UCSD-AML1 (cell line): ENCODE results near the gene ZG16B.

Experiments
- DNase-seq: peaks from one replicate; lab custom pipeline; 2025; ENCODE audit not compliant: unreplicated experiment; lab: John Stamatoyannopoulos, UW

Gene ZG16B

DNA sequence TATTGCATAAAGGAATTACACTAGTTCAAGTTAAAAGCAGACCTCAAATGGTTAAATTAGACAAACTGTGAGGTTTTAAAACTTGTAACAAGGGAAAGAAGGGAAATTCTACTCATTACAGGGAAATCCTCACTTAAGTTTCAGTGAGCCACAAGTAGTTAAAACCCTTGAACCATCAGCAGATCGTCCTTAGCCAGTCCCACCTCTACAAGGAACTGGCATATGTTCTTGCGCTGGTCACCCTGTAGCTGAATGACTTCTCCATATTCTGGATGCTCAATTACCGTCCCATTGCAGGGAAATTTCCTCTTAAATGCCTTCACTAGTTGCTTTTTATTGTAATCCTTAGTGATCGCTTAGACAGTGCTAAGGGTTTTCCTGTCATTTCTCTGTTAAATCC is 7.6 kb upstream of the ZG16B start:
- DNase-seq, result no peak

DNA sequence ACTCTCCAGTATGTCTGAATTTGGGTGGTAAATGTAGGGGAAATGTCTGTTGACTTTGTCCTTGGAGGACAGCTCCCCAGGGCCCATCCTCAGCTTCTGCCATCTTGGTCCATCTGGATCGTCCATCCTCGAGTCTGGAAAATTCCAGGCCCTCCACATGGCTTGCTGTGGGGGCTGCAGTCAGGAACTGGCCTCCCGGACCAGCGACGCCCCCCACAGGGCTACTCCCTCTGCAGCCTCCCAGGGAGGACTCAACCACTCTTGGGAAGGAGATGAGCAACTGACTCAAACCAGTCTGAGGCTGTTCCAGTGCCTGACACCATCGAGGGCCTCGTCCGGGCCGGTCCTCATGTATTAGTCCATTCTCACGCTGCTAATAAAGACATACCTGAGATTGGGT is 5.5 kb upstream of the ZG16B start:
- no peak for DNase-seq

DNA sequence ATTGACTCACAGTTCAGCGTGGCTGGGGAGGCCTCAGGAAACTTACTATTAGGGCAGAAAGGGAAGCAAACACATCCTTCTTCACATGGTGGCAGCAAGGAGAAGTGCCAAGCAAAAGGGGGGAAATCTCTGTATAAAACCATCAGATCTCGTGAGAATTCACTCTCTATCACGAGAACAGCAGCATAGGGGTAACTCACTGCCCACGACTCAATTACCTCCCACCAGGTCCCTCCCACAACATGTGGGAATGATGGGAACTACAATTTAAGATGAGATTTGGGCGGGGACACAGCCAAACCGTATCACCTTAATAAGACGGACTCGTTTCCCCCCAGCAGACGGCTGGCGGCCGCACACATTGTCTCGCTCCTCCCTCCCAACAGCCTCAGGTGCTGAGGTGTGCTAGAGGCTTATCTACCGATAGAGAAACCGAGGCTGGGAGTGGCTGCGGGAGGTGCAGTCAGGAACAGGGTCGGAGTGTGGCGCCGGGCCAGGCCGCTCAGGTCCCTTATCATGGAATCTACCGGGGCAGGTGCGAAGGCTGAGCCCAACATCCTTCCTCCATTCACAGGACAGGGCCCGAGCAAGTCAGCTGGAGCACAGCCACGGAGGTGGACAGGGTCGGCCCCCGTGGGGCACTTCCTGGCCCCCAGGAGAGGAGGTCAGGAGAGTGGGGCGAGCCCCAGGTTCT is 4.9 kb upstream of the ZG16B start:
- no peak for DNase-seq

DNA sequence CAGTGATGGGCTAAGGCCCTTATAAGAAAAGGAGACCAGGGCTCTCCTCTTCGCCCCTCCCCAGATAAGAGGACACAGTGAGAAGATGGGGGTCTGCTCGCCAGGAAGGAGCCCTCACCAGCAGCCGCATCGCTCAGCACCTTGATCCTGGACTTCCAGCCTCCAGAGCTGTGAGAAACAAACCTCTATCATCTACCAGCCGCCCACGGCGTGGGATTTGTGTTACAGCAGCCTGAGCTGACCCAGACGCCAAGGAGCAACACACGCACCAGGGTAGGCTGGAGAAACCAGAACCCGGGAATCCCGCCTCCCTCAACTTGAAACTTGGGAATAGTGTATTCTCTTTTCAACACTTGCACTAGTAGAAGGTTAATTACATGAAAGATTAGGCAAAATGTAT is 4.2 kb upstream of the ZG16B start:
- DNase-seq, result no peak

DNA sequence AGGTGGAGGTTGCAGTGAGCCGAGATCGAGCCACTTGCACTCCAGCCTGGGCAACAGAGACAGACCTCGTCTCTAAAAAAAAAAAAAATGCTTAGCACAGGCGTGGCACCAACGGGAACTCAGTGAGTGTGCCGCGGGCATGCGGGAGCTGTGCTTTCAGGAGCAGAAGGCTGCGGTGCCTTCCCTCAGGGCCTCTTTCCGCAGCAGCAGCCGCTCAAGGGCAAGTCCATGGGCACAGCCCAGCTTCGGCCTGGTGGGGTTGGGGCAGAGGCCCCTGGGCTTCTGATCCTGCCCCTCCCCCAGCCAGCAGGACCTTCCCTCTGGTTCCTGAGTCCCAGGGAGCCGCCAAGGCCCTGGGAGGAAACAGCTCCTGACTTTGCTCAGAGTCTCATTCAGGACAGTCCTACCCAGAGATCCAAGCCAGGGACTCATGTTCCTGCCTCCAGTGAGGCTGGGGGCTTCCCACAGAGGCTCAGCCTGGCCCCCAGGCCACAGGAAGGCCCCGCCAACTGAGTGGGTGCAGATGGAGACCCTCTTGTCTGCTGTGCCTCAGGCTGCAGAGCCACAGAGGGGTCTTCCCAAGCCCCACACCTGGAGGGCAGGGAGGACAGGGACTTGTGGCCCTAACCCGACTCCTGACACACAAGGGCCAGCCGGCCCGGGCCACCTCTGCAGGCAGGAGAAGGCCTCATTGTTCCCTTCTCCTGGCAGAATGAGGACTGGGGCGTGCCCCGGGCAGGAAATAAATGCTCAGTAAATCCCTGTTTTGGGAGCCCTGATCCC is 3.3 kb upstream of the ZG16B start:
- no peak for DNase-seq

DNA sequence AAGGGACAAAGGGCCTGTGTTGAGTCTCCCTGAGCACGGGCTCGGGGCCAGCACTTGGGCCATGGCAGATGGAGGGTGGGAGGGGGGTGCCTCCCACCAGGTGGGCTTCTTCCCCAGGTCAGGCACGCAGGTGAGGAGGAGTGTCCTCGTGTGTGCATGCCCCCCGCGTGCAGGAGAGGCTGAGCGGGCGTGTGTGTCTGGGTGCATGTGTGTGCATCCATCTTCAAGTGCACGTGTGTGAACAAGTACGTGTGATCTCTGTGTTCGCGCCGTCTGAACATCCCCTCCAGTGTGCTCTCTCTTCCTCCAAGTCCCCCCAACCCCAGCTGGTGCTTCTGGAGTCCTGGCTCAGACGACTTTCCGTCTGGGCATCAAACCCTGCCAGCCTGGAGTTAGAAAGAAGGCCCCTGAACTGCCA is 2.7 kb upstream of the ZG16B start:
- DNase-seq, result no peak

DNA sequence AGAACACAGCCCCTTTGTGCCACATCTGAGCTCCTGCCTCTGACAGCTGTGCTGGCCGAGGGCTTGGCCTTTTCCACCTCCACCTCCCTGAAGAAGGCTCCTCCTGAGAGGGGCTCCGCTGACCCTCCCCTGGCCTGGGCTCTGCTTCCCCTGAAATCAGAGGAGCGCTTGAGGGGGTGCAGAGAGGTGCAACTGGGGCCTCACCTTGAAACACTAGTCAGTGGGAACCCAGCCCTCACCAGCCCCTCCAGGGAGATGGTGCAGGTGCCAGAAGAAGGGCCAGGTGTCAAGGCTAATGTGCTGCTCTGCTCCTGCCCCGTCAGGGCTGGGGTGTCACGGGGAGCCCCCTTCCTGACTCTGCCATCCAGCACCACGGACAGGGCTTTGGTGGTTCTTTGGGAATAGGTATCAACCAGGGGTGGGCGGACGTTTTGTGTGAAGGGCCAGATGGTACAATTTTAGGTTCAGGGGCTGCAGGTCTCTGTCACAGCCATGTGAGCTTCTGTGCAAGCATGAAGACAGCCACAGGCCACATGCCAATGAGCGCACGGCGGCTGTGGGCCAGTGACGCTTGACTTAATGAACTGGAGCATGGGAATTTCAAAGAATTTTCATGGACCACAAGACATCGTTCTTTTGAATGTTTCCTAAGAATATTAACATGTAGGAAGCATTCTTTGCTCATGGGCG is 2.1 kb upstream of the ZG16B start:
- DNase-seq, result no peak

DNA sequence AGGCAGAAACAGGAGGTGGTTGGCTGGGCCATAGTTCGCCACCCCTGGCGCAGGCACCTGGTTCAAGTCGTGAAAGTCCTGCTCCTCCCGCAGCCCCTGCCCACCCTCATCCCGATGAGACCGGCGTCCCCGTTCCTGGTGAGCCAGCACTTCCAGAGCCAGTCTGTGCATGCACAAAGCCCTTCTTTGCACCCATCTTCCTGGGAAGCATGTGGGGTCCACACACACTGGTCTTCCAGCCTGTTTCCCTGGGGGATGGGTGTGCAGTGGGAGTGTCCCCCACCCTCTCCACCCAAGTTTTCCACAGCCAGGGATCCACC is 1.6 kb upstream of the ZG16B start:
- no peak for DNase-seq

DNA sequence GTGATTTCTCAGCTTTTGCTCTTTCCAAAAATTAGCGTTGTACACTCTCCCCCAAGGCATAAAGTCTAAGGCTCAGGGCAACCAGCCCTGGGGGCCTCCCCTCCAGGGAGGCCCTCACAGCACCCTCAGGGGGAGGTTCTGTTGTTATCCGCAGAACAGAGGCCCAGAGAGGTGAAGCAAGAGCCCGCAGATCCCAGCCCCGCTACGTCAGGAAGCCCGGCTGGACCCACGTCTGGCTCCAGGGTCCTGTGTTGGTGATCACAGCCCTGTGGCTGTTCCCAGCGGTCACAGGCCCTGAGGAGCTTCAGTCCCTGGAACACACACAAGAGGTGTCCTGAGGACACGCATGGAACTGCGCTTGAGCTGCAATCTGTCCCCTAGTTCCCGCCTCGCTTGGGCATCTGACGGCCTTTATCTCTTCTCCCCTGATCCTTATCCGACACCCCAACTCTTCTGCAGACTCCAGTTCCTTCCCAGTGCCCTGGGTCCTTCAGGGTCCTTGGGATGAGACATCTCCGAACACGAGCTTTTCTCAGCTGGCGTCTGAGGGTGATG is 1.1 kb upstream of the ZG16B start:
- no peak for DNase-seq

DNA sequence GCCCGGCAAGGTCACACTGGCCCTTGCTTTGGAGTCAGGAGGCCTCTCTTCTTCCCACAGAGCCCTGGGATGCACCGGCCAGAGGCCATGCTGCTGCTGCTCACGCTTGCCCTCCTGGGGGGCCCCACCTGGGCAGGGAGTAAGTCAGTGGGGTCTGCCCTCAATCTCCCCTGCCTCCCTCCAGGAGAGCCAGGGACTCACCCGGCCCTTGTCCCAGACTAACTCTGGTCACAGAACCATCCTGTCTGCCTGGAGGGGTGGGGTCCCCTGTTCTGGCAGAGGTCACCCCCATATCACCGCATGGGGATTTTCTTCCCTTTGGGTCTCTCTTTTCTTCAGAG is 222 bp downstream of the ZG16B start:
- DNase-seq, result no peak

DNA sequence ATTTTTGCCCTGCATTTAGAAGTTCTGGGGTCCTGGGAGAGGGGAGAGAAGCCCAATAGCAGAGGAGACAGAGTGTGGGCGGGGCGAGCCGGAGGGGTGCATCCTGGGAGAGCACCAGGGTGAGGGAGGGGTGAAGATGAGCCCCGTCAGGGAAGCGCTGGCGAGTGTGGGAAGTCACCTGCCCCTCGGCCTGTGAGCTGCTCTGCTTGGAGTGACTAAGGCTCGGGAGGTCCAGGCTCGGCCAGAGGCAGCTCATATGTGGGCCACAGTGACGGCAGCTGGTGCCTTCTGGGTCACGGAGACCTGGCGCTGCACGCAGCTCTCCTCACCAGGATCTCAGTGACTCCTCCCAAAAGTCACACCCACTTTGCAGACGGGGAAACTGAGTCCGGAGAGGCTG is 1.1 kb downstream of the ZG16B start:
- DNase-seq, result no peak

DNA sequence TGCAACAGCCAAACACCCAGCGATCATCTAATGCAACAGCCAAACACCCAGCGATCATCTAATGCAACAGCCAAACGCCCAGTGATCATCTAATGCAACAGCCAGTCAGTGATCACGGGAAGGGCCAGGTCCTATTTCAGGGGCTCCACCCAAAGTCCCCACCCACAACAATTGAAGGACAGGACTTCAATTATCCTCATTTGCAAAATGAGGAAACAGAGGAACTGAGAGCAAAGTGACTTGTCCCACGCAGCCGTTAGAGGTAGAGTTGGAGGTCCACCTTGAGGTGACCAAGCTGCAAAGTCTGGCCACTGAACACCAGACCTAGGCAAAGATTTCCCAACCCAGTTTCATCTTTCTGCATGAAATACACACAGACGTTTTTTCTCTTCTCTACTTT is 3.7 kb downstream of the ZG16B start:
- DNase-seq, result no peak

DNA sequence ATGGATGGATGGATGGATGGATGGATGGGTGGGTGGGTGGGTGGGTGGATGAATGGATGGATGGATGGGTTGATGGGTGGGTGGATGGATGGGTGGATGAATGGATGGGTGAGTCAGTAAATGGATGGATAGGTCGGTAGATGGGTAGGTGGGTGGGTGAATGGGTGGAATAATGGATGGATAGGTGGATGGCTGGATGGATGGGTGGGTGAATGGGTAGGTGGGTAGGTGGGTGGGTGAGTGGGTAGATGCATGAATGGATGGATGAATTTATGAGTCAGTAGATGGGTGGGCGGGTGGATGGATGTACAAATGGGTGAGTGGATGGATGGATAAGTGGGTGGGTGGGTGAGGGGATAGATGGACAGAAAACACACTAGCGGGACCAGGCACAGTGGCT is 4.9 kb downstream of the ZG16B start:
- no peak for DNase-seq

DNA sequence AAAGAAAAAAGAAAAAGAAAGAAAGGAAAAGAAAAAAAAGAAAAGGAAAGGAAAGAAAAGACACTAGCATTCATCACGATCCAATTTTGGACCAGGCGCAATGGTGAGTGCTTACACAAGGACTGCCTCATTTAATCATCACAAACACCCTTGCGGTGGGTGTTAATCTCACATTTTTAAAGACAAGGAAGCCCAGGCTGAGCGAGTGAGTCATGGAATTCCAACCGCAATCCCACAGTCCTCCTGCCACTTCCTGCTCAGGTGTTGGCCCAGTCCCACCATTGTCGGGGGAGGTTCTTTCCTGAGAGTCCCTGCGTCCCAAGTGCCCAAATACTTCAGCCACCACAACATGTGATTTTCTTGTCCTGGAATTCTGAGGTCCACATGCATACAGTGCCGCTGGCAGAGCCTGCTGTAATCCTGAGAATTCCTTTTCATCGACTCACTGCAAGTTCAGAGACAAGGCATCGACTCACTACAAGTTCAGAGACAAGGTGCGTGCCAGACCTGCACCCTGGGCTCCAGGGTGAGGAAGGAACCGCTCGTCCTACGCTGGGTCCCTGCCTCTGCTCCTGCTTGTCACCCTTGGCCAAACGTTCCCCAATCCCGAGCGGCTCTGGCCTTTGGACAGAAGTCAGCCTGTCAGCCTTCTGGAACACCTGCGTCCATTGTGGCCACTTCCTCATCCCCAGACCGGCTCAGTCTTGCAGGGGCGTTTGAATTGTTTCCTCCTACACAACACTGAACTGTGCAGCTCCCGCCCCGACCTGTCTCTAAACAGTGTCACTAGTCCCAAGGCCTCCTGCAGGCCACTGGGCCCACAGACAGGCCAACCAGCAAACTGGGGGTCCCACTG is 5.8 kb downstream of the ZG16B start:
- DNase-seq, result peak; percentile 58

DNA sequence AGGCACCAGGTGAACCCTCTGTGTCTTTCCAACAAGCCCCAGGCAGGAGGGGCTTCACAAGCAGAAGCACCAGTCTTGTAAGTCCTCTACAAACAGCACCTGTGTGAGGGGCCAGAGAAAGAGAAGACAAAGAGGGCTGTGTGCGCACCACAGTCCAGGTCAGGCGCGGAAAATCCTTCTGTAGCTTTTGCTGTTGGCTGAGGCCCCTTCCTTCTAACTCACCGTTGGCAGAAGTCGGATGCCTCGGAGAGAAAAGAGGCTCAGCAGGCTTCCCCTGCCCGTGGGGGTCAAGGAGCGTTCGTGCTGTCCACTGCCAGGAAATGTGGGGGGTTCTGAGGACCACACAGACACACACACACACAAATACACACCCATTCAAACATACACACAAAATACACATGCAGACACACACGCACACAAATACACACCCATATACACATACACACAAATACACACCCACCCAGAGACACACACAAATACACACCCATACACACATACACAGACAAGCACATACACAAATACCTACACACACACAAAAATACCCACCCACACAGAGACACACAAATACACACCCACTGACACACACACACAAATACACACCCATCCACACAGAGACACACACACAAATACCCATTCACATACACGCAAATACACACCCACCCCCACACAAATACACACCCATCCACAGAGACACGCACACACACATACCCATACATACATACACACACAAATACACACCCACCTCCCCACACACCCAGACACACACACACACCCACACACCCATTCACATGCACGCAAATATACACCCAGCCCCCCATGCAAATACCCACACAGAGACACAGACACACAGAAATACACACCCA is 6.8 kb downstream of the ZG16B start:
- DNase-seq, result no peak

DNA sequence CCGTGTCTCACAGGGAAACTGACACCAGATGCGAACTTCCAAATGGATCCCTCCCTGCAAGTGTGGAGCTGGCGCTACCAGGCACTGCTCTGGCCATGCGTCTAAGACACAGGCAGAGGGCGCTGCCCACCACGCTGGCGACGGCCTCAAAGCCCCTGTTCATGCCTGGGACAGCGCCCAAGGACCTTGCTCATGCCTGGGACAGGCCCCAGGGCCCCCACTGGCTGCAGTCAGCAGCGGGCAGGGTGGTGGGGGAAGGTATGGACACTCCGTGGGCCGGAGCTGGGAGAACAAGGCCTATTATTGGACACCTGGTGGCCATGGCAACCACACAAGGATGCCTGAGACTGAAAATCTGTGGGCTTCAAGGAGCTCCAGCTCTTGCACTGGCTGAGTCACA is 8.8 kb downstream of the ZG16B start:
- DNase-seq, result peak; percentile 78

DNA sequence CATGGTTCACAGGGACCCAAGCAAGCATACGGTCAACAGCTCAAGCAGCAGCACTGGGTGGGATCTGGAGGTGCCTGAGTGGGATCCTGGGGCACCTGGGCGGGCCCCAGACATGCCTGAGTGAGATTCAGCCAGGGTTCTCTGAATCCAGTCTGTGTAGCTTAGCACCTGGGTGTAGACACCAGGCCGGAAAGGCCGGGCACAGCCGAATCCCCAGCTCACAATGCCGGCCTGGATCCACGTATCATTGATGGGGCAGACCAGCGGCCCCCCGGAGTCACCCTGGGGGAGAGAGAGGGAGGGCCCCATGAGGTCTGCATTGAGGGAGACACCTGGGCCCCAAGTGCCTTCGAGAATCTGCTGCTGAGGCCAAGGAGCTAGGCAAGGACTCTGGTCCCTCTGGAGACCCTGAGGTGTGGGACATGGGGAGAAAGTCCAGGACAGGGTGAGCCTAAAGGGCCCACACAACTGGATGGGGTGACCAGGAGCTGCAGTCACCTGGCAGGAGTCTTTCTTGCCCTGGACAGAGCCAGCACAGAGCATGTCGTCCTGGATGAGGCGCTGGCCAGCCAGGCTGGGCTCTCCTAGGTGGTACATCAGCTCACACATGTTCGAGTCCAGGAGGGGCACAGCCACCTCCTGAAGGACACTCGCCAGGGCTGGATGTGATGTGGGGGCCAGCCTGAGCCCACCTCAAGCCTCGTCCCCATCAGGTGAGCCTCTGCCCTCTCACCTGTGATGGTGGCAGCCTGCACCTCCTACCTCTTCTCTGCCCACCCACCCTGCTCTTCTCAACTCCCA is 9.7 kb downstream of the ZG16B start:
- no peak for DNase-seq

DNA sequence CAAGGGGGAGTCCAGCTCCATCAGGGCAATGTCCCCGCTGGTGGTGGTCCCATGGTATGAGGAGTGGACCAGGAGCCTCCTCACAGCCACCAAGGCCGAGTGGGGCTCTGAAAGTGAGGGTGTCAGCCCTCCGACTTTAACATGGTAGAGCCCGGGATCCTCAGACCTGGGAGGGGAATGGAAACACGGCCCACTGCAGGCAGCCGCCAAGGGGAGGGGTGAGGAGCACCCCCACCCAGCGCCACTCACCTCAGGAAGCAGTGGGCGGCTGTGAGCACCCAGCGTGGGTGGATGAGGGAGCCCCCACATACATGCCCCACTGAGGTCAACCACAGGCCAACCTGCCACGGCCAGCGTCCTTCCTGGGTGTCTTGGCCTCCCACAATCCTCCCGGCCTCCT is 10.8 kb downstream of the ZG16B start:
- DNase-seq, result no peak

DNA sequence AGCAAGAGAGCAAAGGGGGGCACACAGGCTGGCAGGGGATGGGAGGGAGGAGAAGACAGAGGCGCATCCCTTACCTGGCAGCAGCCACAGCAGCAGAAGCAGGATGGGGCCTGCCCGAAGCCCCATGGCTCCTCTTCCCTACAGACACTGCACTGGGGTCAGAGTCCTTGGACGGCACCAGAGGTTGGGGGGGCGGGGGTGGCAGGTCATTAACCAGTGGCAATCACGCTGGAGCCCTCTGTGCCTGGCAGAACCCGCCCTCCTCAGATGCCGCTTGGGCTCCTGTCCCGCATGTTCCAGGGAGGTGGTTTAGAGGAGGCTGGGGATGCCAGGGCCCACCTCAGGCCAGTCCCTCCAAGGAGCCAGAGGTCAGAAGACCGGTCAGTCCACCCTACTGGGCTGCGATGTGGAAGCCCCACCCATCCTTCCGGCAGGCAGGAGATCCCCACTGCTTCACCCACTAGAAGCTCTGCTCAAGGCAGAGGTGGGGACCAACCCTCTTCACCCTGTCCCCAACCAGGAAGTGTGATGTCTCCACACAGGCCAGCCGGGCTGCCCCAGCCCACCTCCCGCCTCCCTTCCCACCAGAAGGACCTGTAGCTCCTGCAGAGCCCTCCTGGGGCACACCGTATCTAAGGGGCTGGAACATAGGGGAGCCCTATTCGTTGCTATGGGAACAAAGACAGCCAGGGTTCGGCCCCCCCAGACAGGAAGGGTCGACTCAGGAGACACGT is 11.7 kb downstream of the ZG16B start:
- DNase-seq, result no peak
